Activated CD4-positive, CD25-positive, alpha-beta regulatory T cell treated with anti-CD3 and anti-CD28 coated beads, Interleukin-2, amount 50 U/mL, for 24 hours (primary cell): ENCODE data around the gene OTUB1.
"Not testable (repeated sequence)": the region's sequence is repeated elsewhere in the genome, so short reads cannot be mapped to it uniquely, and the experiment has no call there.

Experiments used
- ATAC-seq, 2 donors: fragments of 150-1000 bp; cut with Tn5 transposase; one replicate each; pipeline ENCODE4 v1.10.0; 2021; ENCODE audit warnings: mild to moderate bottlenecking in 1 of 2, moderate library complexity in 1 of 2

Gene OTUB1

GRCh38 chr11:63986156-63986931 is at the start of gene OTUB1:
Gene OTUB1 (plus strand): TSS chr11:63986438. CDS start chr11:63986457, 19 bp downstream.
- ATAC-seq, result peak; percentile 94 to 96

- peak; percentile 5 to 7 for ATAC-seq
Observed at GRCh38 chr11:63937713-63938478, 48.3 kb upstream of the OTUB1 start.

- peak; percentile 95 for ATAC-seq
Observed at GRCh38 chr11:63938479-63939396, 47.5 kb upstream of the OTUB1 start, which contains the start of gene NAA40. Gene NAA40 (plus strand): TSS chr11:63939002. CDS start chr11:63939097, 95 bp downstream.

GRCh38 chr11:63939397-63939891 is 46.8 kb upstream of the OTUB1 start:
- ATAC-seq, result no peak

- ATAC-seq, result no peak
Observed at GRCh38 chr11:63940786-63941185, 45.5 kb upstream of the OTUB1 start.

GRCh38 chr11:63941901-63942300 is 44.3 kb upstream of the OTUB1 start:
- ATAC-seq, result no peak

GRCh38 chr11:63942803-63943202 is 43.4 kb upstream of the OTUB1 start:
- ATAC-seq, result no peak

GRCh38 chr11:63944987-63945386 is 41.3 kb upstream of the OTUB1 start:
- ATAC-seq, result no peak

GRCh38 chr11:63945477-63946163 is 40.6 kb upstream of the OTUB1 start:
- ATAC-seq, result peak; percentile 56 to 79

- peak; percentile 25 to 59 for ATAC-seq
Observed at GRCh38 chr11:63951779-63952536, 34.3 kb upstream of the OTUB1 start.

GRCh38 chr11:63952570-63952969 is 33.7 kb upstream of the OTUB1 start:
- ATAC-seq, result no peak

- ATAC-seq, result no peak
Observed at GRCh38 chr11:63958008-63958407, 28.2 kb upstream of the OTUB1 start.

- ATAC-seq, result peak in 1 of 2 donors; percentile 43
Observed at GRCh38 chr11:63961608-63962412, 24.4 kb upstream of the OTUB1 start.

GRCh38 chr11:63963895-63964294 is 22.3 kb upstream of the OTUB1 start:
- ATAC-seq, result not testable (repeated sequence)

- ATAC-seq, result no peak
Observed at GRCh38 chr11:63966444-63966843, 19.8 kb upstream of the OTUB1 start.

GRCh38 chr11:63969461-63969860 is 16.8 kb upstream of the OTUB1 start:
- no peak for ATAC-seq

GRCh38 chr11:63970902-63971301 is 15.3 kb upstream of the OTUB1 start:
- ATAC-seq, result no peak

- not testable (repeated sequence) for ATAC-seq
Observed at GRCh38 chr11:63973912-63974258, 12.4 kb upstream of the OTUB1 start.

GRCh38 chr11:63974259-63975143 is 11.7 kb upstream of the OTUB1 start, which contains the start of gene COX8A:
Gene COX8A (plus strand): TSS chr11:63974620. CDS start chr11:63974681, 61 bp downstream.
- ATAC-seq, result peak; percentile 99
